ENCODE measurements around the gene EML2.
A peak's percentile ranks its signal among the peaks of the same experiment; 100 is the strongest.

EML2 gene

GRCh38 chr19:45663800-45664199 is 24.6 kb upstream of the EML2 start:
- H3K27ac Mint-ChIP-seq: no peak overlapping the region
- no peaks in the 10 kb centered on the region for H3K36me3 Mint-ChIP-seq (ENCODE audit: low read depth)
- H3K9me3 Mint-ChIP-seq: no peaks in the 10 kb centered on the region
- peaks cover 15% of the 10 kb centered on the region for H3K4me1 Mint-ChIP-seq
- ATAC-seq (no peak), DNase-seq (no peak)
- H3K4me3 Mint-ChIP-seq: no peak overlapping the region
- H3K27me3 Mint-ChIP-seq: peaks cover 17% of the 10 kb centered on the region

DNA sequence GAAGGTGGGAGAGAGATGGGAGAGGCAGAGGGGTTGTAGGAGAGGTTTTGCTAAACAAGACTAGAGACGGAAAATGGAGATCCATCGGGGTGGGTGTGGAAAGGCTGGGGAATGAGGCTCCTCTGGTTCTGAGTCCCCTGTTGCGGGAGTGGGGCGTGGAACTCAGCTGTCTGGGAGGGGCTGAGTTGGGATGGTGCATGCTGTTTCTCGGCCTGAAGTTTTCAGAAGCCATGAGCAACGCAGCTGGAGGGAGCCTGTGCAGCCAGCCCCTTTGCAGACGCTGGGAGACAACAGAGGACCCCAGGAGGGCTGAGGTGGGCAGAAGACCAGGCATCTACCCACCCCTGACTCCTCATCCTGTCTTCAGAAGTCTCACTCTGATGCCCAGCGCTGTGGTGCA is 21.4 kb upstream of the EML2 start:
- peaks cover 13% of the 10 kb centered on the region for H3K27me3 Mint-ChIP-seq
- no peaks in the 10 kb centered on the region for H3K4me1 Mint-ChIP-seq
- H3K27ac Mint-ChIP-seq: no peak overlapping the region
- ATAC-seq (no peak), DNase-seq (no peak)
- no peak overlapping the region for H3K4me3 Mint-ChIP-seq
- H3K9me3 Mint-ChIP-seq: no peaks in the 10 kb centered on the region
- H3K36me3 Mint-ChIP-seq (ENCODE audit: low read depth): no peaks in the 10 kb centered on the region

DNA sequence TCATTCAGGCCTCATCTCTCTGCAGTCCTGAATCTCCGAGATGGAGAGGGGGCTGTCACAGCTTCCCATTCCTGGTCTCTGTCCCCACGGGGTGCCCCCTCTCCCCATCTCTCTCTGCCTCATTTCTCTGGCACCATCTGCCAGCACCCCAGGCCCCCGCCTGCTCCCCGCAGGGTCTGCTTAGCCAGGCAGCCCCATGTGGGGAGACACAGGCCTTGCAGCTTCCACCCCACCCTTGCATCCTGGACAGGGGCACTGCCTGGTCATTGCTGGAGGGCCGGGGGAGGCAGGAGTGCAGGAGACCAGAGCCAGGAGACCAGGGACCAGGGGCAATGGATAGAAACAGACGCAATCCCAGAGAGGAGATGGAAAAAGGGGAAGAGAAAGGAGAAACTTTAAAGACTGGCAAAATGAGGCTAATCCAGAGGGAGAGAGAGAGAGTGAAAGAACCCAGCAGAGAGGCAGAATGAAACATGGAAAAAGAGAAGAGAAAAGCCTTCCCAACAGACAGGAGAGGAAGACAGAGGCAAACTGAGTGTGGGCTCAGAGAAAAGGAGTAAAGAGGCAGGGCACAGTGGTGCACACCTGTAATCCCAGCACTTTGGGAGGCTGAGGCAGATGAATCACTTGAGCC is 20.0 kb upstream of the EML2 start:
- no peak for ATAC-seq
- no peak overlapping the region for H3K4me3 Mint-ChIP-seq
- H3K27me3 Mint-ChIP-seq: peaks cover 13% of the 10 kb centered on the region
- H3K4me1 Mint-ChIP-seq: no peaks in the 10 kb centered on the region
- H3K36me3 Mint-ChIP-seq (ENCODE audit: low read depth): no peaks in the 10 kb centered on the region
- no peak for DNase-seq
- H3K27ac Mint-ChIP-seq: no peak overlapping the region
- H3K9me3 Mint-ChIP-seq: no peaks in the 10 kb centered on the region

DNA sequence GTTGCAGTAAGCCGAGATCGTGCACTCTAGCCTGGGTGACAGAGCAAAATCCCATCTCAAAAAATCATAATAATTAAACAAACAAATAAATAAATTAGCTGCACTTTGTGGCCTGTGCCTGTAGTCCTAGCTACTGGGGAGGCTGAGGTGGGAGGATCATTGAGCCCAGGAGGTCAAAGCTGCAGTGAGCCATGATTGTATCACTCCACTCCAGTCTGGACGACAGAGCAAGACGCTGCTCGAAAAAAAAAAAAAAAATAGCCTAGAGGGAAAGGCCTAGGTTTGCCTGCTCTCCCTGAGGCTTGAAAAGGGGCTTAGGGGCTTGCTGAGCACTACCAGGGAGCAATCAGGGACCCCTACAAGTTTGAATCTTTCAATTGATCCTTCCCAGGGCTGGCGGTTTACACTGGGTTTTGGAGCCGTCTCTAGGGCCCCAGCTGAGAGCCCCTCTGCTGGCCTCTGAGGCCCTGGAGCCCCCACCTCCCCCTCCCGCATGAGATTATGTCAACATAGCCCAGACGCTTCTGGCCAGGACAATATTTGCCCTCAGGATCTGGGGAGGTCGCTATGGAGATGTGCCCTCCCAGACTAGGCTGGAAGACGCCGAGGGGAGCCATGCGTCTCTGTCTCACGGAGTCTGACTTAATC is 18.4 kb upstream of the EML2 start:
- Mint-ChIP-seq H3K4me1 (no peaks in the 10 kb centered on the region), H3K27me3 (peaks cover 13% of the 10 kb centered on the region), H3K36me3 (ENCODE audit: low read depth) (no peaks in the 10 kb centered on the region), H3K4me3 (no peak overlapping the region), H3K9me3 (no peaks in the 10 kb centered on the region), H3K27ac (no peak overlapping the region)
- no peak for DNase-seq
- no peak for ATAC-seq

DNA sequence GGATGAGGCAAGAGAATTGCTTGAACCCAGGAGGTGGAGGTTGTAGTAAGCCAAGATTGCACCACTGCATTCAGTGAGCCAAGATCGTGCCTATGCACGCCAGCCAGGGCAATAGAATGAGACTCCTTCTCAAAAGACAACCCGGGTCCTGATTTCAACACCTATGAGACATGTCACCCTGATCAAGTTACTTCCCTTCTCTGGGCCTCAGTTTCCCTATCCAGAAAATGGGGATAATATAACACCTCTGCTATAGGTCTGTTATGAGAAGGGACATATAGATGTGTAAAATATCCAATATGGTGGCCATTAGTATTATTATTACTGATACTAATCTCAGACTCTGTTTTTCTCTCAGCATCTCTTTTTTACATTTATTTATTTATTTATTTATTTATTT is 15.9 kb upstream of the EML2 start:
- H3K36me3 Mint-ChIP-seq (ENCODE audit: low read depth): no peaks in the 10 kb centered on the region
- no peak for ATAC-seq
- no peak overlapping the region for H3K27ac Mint-ChIP-seq
- peaks cover 6% of the 10 kb centered on the region for H3K27me3 Mint-ChIP-seq
- H3K9me3 Mint-ChIP-seq: no peaks in the 10 kb centered on the region
- H3K4me1 Mint-ChIP-seq: no peaks in the 10 kb centered on the region
- DNase-seq: no peak
- no peak overlapping the region for H3K4me3 Mint-ChIP-seq

DNA sequence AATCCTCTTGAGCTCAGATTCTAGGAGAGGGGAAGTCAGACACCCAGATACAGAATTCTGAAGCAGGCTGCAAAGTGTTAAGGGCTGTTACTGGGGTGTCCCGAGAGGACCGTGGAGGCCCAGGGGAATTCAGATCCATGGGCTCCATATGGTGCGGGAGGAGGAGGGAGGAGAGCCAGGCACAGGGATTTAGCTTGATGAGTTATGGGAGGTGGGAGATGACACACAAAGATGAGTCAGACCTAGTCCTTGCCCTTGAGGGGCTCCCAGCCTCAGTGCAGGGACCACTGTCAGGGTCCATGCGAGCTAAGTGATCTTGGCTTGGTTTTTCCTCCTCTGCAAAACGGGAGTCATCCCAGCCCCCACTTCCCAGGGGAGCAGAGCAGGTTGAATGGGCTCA is 14.4 kb upstream of the EML2 start:
- Mint-ChIP-seq H3K4me3 (no peak overlapping the region), H3K27ac (no peak overlapping the region), H3K36me3 (ENCODE audit: low read depth) (no peaks in the 10 kb centered on the region), H3K27me3 (peaks cover under 1% of the 10 kb centered on the region), H3K9me3 (no peaks in the 10 kb centered on the region), H3K4me1 (no peaks in the 10 kb centered on the region)
- DNase-seq (no peak), ATAC-seq (no peak)

GRCh38 chr19:45650722-45651121 is 11.5 kb upstream of the EML2 start:
- H3K27me3 Mint-ChIP-seq: peaks cover 6% of the 10 kb centered on the region
- H3K4me1 Mint-ChIP-seq: peaks cover 7% of the 10 kb centered on the region
- DNase-seq: no peak
- H3K36me3 Mint-ChIP-seq (ENCODE audit: low read depth): no peaks in the 10 kb centered on the region
- H3K4me3 Mint-ChIP-seq: no peak overlapping the region
- ATAC-seq: no peak
- no peak overlapping the region for H3K27ac Mint-ChIP-seq
- no peaks in the 10 kb centered on the region for H3K9me3 Mint-ChIP-seq

GRCh38 chr19:45646345-45646698 is 7.1 kb upstream of the EML2 start:
- Mint-ChIP-seq H3K4me3 (peak overlapping the region; percentile 76), H3K27ac (peak overlapping the region; percentile 84), H3K9me3 (no peaks in the 10 kb centered on the region), H3K36me3 (ENCODE audit: low read depth) (peaks cover 4% of the 10 kb centered on the region), H3K27me3 (peaks cover 8% of the 10 kb centered on the region), H3K4me1 (peaks cover 26% of the 10 kb centered on the region)
- ATAC-seq (no peak), DNase-seq (no peak)

GRCh38 chr19:45645631-45646344 is 6.6 kb upstream of the EML2 start:
- peak; percentile 27 for ATAC-seq
- Mint-ChIP-seq H3K27me3 (peaks cover 8% of the 10 kb centered on the region), H3K27ac (peak overlapping the region; percentile 84), H3K4me3 (peak overlapping the region; percentile 76), H3K4me1 (peaks cover 31% of the 10 kb centered on the region), H3K36me3 (ENCODE audit: low read depth) (peaks cover 9% of the 10 kb centered on the region), H3K9me3 (no peaks in the 10 kb centered on the region)
- DNase-seq: peak; percentile 81

- DNase-seq: no peak
- peaks cover 11% of the 10 kb centered on the region for H3K36me3 Mint-ChIP-seq (ENCODE audit: low read depth)
- no peak for ATAC-seq
- H3K4me1 Mint-ChIP-seq: peaks cover 36% of the 10 kb centered on the region
- H3K4me3 Mint-ChIP-seq: peak overlapping the region; percentile 76
- no peak overlapping the region for H3K27ac Mint-ChIP-seq
- H3K27me3 Mint-ChIP-seq: peaks cover 8% of the 10 kb centered on the region
- no peaks in the 10 kb centered on the region for H3K9me3 Mint-ChIP-seq
Measured at GRCh38 chr19:45645068-45645630, 6.0 kb upstream of the EML2 start.

DNA sequence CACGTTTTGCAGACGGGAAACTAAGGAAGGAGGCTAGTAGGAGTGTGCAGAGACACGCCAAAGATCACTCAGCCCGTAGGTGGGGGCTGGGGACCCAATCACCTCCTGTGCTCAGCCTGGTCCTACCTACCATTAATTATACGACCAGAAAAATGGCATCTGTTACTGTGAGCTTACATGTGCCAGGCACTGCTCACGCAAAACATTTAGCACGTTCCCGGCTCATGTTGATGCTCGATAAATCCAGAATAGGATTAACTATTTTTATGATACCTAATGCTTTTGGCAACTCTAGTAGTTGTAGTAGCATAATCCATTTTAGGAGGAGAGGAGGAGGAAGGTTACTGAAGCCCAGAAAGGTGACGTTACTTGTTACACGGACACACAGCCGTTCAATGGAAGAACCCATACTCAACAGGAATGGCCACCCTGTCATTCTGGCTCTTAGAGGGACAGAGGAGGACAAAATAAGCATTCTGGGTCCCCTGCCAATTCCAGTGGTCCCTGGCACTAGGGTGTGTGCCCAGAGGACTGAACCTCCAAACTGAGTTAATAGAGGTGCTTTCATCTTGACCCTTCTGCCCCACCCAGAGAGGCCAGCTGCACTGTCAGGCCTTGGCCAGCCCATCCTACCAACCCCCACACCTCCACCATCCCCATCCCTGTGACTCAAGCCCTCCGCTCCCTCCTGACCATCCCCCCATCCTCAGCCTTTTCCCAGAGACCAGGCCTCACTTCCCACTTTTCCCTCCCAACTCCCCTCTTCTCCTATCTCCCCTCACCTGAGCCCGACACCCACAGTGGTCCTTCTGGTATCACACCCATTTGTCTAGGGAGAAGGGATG is 5.0 kb upstream of the EML2 start:
- H3K36me3 Mint-ChIP-seq (ENCODE audit: low read depth): peaks cover 14% of the 10 kb centered on the region
- H3K4me1 Mint-ChIP-seq: peaks cover 40% of the 10 kb centered on the region
- H3K9me3 Mint-ChIP-seq: no peaks in the 10 kb centered on the region
- ATAC-seq: no peak
- DNase-seq: no peak
- peak overlapping the region; percentile 98 for H3K4me3 Mint-ChIP-seq
- H3K27ac Mint-ChIP-seq: no peak overlapping the region
- H3K27me3 Mint-ChIP-seq: peaks cover 8% of the 10 kb centered on the region

DNA sequence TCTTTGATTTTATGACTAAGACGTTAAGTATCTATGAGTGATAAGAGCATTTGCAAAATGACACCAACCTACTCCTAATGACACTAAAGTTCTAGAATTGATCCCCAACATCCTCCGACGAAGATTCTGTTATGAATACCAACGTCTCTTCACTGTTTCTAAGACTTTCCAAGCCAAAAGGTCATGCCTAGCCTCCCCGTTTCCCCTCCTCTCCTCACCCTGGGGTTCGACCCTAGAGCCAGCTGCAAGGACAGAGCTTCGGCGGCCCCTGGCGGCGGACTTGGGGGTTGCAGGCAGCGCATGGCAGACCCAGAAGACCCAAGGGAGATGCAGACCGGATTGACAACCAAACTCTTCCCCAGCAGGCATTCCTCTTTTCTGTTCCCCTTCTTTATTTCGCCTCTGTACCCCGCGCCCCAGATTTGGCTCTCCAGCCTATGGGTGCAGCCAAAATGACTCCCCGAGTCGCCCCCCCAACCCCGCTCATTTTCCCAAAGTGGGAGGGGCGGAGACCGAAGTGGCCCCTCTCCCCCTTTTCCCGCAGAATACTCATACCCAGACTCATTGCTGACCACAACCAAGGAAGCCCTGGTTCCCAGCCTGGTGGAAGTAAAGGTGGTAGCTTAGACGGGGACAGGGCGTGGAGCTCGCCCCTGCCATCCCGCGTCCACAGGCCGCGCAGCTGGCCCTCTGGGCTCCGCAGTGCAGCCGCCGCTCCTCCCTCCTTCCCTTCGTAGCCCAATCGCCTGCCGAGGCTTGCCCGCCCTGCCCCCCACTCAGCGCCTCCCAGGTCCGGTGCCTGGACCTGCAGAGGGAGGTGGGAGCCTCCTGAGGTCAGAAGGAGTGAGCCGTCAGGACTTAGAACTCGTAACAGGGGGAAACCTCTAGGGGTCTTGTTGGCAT is 4.1 kb upstream of the EML2 start:
- H3K9me3 Mint-ChIP-seq: no peaks in the 10 kb centered on the region
- ATAC-seq (peak; percentile 56), DNase-seq (peak; percentile 97)
- H3K27me3 Mint-ChIP-seq: peaks cover 8% of the 10 kb centered on the region
- H3K27ac Mint-ChIP-seq: peak overlapping the region; percentile 99
- peaks cover 46% of the 10 kb centered on the region for H3K4me1 Mint-ChIP-seq
- peaks cover 20% of the 10 kb centered on the region for H3K36me3 Mint-ChIP-seq (ENCODE audit: low read depth)
- peak overlapping the region; percentile 98 for H3K4me3 Mint-ChIP-seq

- peak; percentile 91 for DNase-seq
- ATAC-seq: peak; percentile 44
- Mint-ChIP-seq H3K4me1 (peaks cover 49% of the 10 kb centered on the region), H3K27ac (peak overlapping the region; percentile 99), H3K27me3 (peaks cover 8% of the 10 kb centered on the region), H3K36me3 (ENCODE audit: low read depth) (peaks cover 22% of the 10 kb centered on the region), H3K4me3 (peak overlapping the region; percentile 98), H3K9me3 (no peaks in the 10 kb centered on the region)
Measured at GRCh38 chr19:45641274-45642105, 2.3 kb upstream of the EML2 start.
